ENCODE results near the gene STH.
"Not testable (repeated sequence)": the region's sequence is repeated elsewhere in the genome, so short reads cannot be mapped to it uniquely, and the experiment has no call there.

The STH gene, protein sequence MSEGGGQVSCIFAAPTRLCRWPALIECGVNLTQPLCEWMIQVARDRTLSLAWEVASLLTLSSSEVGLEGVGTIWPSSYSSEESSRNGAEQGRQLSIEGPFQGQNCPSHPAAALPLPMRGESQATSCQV

GRCh38 chr17:45998987-45999899 lies at the start of gene STH:
Gene STH (plus strand): TSS chr17:45999250. CDS start chr17:45999280, 30 bp downstream.
- no peak for DNase-seq

GRCh38 chr17:45949755-45950320 lies 49.2 kb upstream of the STH start:
- no peak for DNase-seq

DNA sequence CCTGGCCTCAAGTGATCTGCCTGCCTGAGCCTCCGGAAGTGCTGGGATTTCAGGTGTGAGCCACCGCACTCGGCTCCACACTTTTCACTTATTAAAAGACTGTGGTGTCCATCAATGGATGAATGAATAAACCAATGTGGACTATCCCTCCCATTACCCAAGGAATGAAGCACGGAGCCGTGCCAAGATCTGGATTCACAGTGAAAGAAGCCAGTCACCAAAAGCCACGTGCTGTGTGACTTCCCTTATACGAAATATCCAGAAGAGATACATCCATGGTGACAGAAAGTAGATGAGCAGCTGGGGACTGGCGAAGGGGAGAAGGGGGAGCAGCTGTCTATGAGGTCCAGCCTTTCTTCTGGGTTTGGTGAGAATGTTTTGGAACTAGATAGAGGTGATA lies 48.2 kb upstream of the STH start:
- DNase-seq = no peak

DNA sequence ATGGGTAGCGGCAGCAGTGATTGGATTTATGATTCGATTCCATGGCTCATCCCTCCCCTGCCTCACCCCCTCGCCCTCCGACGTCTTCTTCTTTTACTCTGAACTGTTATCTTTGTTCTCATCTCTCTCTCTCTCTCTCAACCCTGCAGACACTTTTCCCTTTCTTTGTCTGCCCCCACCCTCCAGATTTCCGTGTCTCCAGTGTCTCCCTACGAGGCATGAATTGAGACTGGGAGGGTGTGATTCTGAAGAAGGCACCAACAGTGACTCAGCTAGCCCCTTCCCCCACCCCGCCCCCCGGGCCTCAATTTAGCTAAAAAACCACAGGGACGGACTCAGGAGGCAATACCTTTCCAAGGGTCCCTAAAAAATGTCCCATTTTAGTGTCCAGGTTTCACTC lies 47.6 kb upstream of the STH start:
- DNase-seq = no peak

DNA sequence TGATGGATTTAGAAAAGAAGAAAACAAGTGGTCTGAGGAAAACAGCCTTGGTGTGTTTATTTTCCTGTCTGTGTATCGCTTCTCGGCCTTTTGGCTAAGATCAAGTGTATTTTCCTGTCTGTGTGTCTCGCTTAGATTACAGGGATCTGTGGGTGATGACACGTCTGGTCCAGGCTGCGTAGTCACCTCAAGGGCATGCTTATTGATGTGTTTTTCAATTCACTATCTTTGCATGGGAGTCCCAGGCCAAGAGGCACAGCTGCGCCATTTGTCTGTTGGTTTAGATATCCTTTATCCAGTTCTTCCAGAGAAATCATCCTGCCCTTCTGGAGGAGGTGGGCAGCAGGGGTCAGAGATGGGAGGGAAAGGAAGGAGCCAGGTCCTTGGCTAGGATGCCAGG lies 47.1 kb upstream of the STH start:
- DNase-seq = no peak

DNA sequence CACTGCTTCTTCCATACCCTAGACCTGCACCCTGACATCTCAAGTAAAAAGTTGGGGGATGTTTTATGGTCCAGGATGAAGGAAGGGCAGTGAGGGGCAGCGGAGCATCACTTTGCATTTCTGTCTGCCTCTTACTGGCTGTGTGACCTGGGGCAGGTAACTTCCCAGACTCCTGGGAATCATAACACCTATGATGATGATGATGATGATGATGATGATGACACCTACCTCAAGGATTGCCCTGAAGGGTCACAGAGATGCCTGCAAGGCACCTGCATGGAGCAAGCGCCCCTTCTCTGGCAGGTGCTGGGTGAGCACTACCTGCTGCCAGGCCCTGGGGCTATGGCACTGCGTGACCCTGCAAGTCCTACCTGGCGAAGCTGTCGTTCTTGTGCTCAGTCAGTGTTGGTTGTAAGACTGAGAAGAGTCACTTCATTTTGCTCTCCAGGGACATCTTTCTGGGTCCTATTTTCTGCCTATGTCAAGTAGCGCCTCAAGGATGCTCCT lies 46.2 kb upstream of the STH start:
- DNase-seq = no peak

DNA sequence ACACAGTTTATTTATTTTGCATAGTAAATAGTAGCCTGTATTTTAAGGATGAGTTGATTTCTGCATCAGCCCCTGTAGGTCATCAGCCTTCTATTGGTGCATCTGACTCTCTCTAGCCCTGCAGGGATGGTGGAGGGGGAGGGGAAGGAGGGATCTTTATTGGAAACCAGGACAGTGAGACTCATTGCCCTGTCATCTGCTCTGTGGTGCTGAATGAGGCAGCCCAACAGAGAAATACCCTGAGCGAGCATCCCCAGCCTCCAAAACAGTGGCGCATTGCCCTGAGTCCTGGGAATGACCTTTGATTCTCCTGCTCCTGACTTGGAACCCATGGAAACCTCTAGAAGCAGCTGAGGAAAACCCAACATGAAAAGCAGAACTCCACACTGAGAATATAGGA lies 45.5 kb upstream of the STH start:
- no peak for DNase-seq

DNA sequence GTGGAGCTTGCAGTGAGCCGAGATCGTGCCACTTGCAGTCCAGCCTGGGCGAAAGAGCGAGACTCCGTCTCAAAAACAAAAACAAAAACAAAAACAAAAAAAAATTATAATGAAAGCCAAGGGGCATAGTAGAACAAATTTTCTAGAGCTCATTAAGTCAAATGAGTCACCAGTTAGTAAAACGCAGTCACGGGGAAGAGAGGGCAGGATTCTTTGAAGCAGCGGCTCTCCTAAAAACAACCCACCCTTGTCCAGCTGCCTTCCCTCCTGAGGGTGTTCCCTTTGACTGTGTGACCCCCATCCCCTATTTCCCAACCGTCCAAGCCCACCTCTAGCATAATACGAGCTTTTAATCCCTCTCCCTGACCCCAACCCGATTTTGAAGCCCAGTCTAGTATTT lies 44.1 kb upstream of the STH start:
- no peak for DNase-seq

GRCh38 chr17:45955326-45955725 lies 43.7 kb upstream of the STH start:
- DNase-seq = no peak

DNA sequence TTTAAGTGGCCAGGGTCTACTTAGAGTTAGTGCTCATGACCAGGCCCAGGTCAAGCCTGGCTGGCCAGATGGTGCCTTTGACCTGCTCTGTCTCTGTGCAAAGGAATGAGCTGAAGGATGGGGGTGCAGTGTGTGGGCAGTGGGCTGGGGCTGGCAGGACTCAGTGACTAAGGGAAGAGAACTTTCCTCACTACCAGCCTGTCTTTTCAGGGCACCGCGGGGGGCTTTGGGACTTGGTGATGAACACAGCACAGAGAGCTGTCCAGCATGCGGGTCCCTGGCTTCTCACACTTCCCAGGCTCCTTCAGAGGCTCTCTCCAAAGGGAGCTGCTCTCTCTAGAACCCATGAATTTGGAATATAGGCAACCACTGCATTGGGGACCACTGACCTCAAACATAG lies 43.0 kb upstream of the STH start:
- DNase-seq = no peak

GRCh38 chr17:45956746-45957145 lies 42.3 kb upstream of the STH start:
- not testable (repeated sequence) for DNase-seq

DNA sequence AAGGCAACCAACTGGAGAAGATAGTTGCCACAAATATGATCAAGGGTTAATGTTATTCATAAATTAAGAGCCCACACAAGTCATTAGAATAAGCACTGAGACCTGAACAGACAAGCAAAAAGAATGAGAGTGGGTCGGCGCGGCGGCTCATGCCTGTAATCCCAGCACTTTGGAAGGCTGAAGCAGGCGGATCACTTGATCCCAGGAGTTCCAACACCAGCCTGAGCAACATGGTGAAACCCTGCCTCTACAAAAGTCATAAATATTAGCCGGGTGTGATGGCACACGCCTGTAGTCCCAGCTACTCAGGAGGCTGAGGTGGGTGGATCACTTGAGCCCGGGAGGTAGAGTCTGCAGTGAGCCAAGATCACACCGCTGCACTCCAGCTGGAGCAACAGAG lies 40.7 kb upstream of the STH start:
- DNase-seq = no peak

DNA sequence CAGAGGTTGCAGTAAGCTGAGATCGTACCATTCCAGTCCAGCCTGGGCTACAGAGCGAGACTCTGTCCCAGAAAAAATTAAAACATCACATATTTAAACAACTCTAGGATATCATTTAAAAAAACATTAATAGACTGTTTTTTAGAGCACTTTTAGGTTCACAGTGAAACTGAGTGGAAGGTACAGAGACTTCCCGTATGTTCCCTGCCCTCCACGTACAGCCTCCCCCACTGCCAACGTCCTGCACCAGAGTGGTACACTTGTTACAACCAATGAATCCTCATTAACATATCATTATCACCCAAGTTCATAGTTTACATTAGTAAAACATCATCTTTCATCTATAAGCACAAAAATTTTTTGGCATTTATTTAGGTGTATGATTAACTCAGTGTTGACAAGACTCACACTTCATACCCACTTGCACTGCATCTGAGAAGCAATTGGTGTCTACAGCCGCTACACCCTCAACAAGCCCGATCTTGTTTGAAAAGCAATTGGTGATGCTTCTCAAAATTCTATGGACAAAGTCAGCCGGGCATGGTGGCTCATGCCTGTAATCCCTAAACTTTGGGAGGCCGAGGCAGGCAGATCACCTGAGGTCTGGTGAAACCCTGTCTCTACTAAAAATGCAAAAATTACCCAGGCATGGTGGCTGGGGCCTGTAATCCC lies 39.9 kb upstream of the STH start:
- no peak for DNase-seq

DNA sequence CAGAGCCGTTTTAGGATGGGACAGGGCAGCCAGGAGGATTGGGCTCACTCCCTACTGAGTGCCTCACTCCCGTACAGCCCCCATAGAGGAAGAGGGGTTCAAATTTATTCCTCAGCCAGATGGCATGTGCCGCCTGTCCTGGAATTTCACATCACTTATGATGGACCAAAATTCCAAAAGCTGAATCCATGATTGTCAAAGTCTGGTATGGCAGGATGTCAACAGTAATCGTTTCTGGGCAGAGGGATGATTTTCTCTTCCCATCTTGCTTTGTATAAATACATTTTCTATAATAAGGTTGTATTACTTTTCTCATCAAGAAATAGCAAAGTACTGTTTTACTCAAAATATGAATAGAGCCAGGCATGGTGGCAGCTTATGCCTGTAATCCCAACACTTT lies 38.7 kb upstream of the STH start:
- no peak for DNase-seq

GRCh38 chr17:45961206-45961605 lies 37.8 kb upstream of the STH start:
- no peak for DNase-seq

DNA sequence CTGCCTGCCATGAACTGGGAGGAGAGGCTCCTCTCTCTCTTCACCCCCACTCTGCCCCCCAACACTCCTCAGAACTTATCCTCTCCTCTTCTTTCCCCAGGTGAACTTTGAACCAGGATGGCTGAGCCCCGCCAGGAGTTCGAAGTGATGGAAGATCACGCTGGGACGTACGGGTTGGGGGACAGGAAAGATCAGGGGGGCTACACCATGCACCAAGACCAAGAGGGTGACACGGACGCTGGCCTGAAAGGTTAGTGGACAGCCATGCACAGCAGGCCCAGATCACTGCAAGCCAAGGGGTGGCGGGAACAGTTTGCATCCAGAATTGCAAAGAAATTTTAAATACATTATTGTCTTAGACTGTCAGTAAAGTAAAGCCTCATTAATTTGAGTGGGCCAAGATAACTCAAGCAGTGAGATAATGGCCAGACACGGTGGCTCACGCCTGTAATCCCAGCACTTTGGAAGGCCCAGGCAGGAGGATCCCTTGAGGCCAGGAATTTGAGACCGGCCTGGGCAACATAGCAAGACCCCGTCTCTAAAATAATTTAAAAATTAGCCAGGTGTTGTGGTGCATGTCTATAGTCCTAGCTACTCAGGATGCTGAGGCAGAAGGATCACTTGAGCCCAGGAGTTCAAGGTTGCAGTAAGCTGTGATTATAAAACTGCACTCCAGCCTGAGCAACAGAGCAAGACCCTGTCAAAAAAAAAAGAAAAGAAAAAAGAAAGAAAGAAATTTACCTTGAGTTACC lies 36.7 kb upstream of the STH start:
- DNase-seq = no peak

GRCh38 chr17:45963283-45963682 lies 35.8 kb upstream of the STH start:
- no peak for DNase-seq

DNA sequence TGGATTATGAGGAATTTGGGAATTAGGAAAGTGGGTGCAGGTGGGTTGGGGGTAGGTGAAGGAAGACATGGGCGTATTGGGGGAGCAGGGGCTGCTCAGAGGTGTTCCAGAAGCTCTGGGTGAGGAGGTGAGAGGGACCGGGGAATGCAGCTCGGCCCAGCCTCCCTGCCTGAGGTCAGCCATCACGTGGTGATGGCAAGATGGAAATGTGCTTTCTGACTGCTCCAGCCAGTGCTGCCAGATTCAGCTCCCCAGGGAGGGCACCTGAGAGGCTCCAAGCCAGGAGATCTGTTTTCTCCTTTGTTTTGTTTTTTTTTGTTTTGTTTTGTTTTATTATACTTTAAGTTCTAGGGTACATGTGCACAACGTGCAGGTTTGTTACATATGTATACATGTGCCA lies 35.2 kb upstream of the STH start:
- no peak for DNase-seq

DNA sequence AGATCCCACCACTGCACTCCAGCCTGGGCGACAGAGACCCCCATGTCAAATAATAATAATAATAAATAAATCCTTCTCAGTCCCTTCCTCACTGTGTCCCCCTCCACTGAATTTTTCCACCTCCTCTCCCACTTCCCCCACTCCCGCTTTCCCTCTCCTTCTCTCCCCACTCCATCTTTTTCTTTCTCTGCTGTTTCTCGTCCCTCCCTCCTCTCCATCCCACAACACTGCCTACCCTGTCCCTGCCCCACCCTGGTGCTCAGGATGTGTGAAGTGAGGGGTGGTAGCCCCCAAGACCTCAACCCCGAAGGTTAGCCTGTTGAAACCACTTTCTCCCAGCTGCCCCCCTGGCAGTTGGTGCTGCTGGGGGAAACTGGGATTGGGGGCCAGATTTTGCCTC lies 34.4 kb upstream of the STH start:
- no peak for DNase-seq

GRCh38 chr17:45965812-45966211 lies 33.2 kb upstream of the STH start:
- no peak for DNase-seq

DNA sequence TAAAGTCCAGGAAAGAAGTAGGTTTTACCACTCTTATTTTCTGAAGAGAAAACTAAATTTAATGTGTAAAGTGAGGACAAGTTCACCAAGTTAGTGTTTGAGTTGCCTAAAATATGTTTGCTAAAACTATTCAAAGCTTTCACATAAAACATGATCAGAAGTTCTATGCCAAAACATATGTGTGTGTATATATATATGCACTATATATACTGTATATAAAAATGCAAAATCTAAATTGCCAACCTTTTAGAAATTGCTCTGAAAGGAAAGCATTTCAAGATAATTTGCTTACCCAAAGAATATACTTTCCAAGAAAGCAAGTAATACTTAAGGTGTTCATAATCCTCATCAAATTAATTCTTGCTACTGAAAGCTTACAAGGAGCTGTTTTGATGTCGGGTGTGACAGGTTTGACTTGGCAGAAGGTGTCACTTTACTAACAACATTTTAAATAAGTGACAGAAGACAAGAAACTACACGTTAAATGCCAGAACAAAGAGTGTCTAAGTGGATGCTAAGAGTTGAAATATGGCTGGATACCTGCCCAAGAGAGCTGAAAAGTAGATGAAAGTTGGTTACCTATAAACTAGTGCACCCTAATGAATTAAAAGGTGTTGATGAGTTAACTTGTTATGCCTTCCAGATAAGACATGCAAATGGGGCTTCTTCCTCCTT lies 32.3 kb upstream of the STH start:
- no peak for DNase-seq

GRCh38 chr17:45967378-45967777 lies 31.7 kb upstream of the STH start:
- DNase-seq = no peak
